HCT116 (cell line): ENCODE measurements around the gene NNT. TPM values are rescaled to one million over a fixed set of nuclear protein-coding genes. Genes with fewer than 3 reads are reported as not detected.

ENCODE experiments used
- ATAC-seq: fragments of 200-7000 bp; cut with Tn5 transposase; 2 replicates; pipeline ENCODE4 v1.9.1; 2020; ENCODE audit warnings: mild to moderate bottlenecking, moderate library complexity
- BruUV-seq: library from RNA; stranded (reverse); fragments of 400-500 nt; replicated peaks from 2 replicates; lab custom pipeline; 2021; lab: Mats Ljungman, UMichigan
- CTCF ChIA-PET: fragments of 300-600 bp; sonication (Branson Sonifier 250); formaldehyde crosslinking; loops from one replicate; lab custom pipeline; 2021; ENCODE audit warnings: antibody characterized with exemption; lab: Charles Lee
- POLR2A ChIA-PET: fragments of 300-600, 350-600 bp; sonication (Branson Sonifier 250); formaldehyde crosslinking; loops from one replicate; lab custom pipeline; 2021; ENCODE audit warnings: antibody characterized with exemption; lab: Charles Lee
- RAD21 ChIA-PET, 2 experiments: fragments of 300-600 bp; sonication (Branson Sonifier 250); formaldehyde crosslinking; loops; one replicate each; lab custom pipeline; 2023; ENCODE audit warnings: low total read pairs in 2 of 2; ENCODE audit not compliant: uncharacterized antibody in 2 of 2, unreplicated experiment in 2 of 2, low non-redundant PET in 1 of 2; lab: Charles Lee
- DNase-seq: peaks from one replicate; pipeline ENCODE4 v3.0.0-alpha.2; 2010; ENCODE audit warnings: low read depth, low spot score
- H2AFZ ChIP-seq: fragments of 200-600 bp; shearing (Covaris generic), sonication (generic); 2 replicates; pipeline ENCODE4 v1.6.1; 2017; ENCODE audit warnings: low read depth, mixed run types, mixed read lengths, antibody characterized with exemption, low read length; ENCODE audit not compliant: poor library complexity, severe bottlenecking
- H3K27ac ChIP-seq: 2 replicates; pipeline ENCODE4 v1.5.1; 2012; ENCODE audit warnings: low read depth, low read length
- H3K27me3 ChIP-seq: fragments of 200-600 bp; sonication (generic); 2 replicates; pipeline ENCODE4 v1.6.1; 2016; ENCODE audit warnings: mixed run types, low read length, mixed read lengths; ENCODE audit not compliant: insufficient read depth
- H3K36me3 ChIP-seq, 2 experiments: fragments of 200-500 bp in 1 of 2; fragments of 200-600 bp in 1 of 2; sonication (Bioruptor generic) in 1 of 2; sonication (generic) in 1 of 2; 2 replicates each; pipeline versions ENCODE4 v1.5.1 to v1.6.1; 2014 to 2016; ENCODE audit warnings: low read length in 2 of 2, inconsistent platforms in 1 of 2, mixed read lengths in 1 of 2, mixed run types in 1 of 2; ENCODE audit not compliant: insufficient read depth in 2 of 2, control insufficient read depth in 1 of 2
- H3K4me1 ChIP-seq, 2 experiments: fragments of 200-600 bp in 1 of 2; sonication (generic) in 1 of 2; 2 replicates each; pipeline versions ENCODE4 v1.5.1 to v1.6.1; 2012 to 2017; ENCODE audit warnings: low read length in 2 of 2, inconsistent platforms in 1 of 2, mild to moderate bottlenecking in 1 of 2, mixed read lengths in 1 of 2, mixed run types in 1 of 2, moderate library complexity in 1 of 2; ENCODE audit not compliant: insufficient read depth in 2 of 2, control insufficient read depth in 1 of 2
- H3K4me2 ChIP-seq: fragments of 200-600 bp; sonication (generic); 2 replicates; pipeline ENCODE4 v1.6.1; 2017; ENCODE audit warnings: mixed run types, low read length, mixed read lengths
- H3K4me3 ChIP-seq, 2 experiments: fragments of 200-600 bp in 1 of 2; sonication (generic) in 1 of 2; replicated peaks in 1 of 2; 2 replicates each; pipeline ENCODE4 v1.5.1; 2011 to 2016; ENCODE audit warnings: low read length in 2 of 2, control low read depth in 1 of 2, low read depth in 1 of 2, mild to moderate bottlenecking in 1 of 2, mixed read lengths in 1 of 2, mixed run types in 1 of 2
- H3K79me2 ChIP-seq: fragments of 200-600 bp; sonication (generic); 2 replicates; pipeline ENCODE4 v1.6.1; 2017; ENCODE audit warnings: mild to moderate bottlenecking, mixed run types, low read length, moderate library complexity, mixed read lengths; ENCODE audit not compliant: insufficient read depth
- H3K9ac ChIP-seq: fragments of 200-600 bp; sonication (generic); 2 replicates; pipeline ENCODE4 v1.6.1; 2016; ENCODE audit warnings: low read length, mixed read lengths
- H3K9me2 ChIP-seq: fragments of 200-600 bp; sonication (generic), shearing (Covaris generic); 2 replicates; pipeline ENCODE4 v1.6.1; 2017; ENCODE audit warnings: mixed run types, mild to moderate bottlenecking, moderate library complexity; ENCODE audit not compliant: insufficient read depth
- H3K9me3 ChIP-seq, 2 experiments: fragments of 200-500 bp in 1 of 2; fragments of 200-600 bp in 1 of 2; sonication (Bioruptor generic) in 1 of 2; sonication (generic) in 1 of 2; 2 replicates each; pipeline ENCODE4 v1.6.1; 2014 to 2017; ENCODE audit warnings: low read length in 2 of 2, mixed read lengths in 2 of 2, inconsistent platforms in 1 of 2, low read depth in 1 of 2, mild to moderate bottlenecking in 1 of 2, mixed run types in 1 of 2, moderate library complexity in 1 of 2; ENCODE audit not compliant: control insufficient read depth in 1 of 2, insufficient read depth in 1 of 2
- H4K20me1 ChIP-seq: fragments of 200-600 bp; sonication (generic), shearing (Covaris generic); 2 replicates; pipeline ENCODE4 v1.6.1; 2017; ENCODE audit warnings: mixed run types, mild to moderate bottlenecking, moderate library complexity; ENCODE audit not compliant: insufficient read depth
- RAD21 ChIP-seq: IDR thresholded peaks from 2 replicates; pipeline ENCODE4 v1.6.1; 2012; ENCODE audit warnings: low read depth, mild to moderate bottlenecking
- intact Hi-C: fragments of 100-400 bp; cut with micrococcal nuclease; formaldehyde crosslinking; loops from 2 replicates; pipeline ENCODE4 v1.10.0; 2022
- total RNA-seq: library from RNA; stranded (reverse); gene quantifications from one replicate; pipeline ENCODE4 v1.2.1, GENCODE V29; 2021; ENCODE audit not compliant: unreplicated experiment
- TF ChIP-seq, protein P1 (sequence below): IDR thresholded peaks from 2 replicates; pipeline ENCODE4 v1.6.1; 2011; ENCODE audit warnings: mild to moderate bottlenecking, low read length, moderate library complexity; ENCODE audit not compliant: insufficient replicate concordance; ENCODE audit errors: extremely low read depth
- TF ChIP-seq, protein P2 (sequence below), 3 experiments: fragments of 200-600 bp in 1 of 3; sonication (generic) in 1 of 3; IDR thresholded peaks in 2 of 3; conservative IDR thresholded peaks in 1 of 3; 2 replicates each; pipeline ENCODE4 v1.5.1; 2012 to 2017; ENCODE audit warnings: low read depth in 2 of 3, low read length in 2 of 3, antibody characterized with exemption in 1 of 3, borderline replicate concordance in 1 of 3, control low read depth in 1 of 3, mild to moderate bottlenecking in 1 of 3, mixed read lengths in 1 of 3, mixed run types in 1 of 3, moderate library complexity in 1 of 3; ENCODE audit not compliant: insufficient read depth in 1 of 3

Gene NNT
- total RNA-seq, 1 experiment from 2014 or later, result 0.32 TPM

GRCh38 chr5:43729846-43730478 lies 127.0 kb downstream of the NNT start:
- RAD21 ChIA-PET, result interaction anchor here in 1 of 2 experiments (1.2 kb wide), 1 partner anchor 602 kb away, joined by 4 read pairs; no protein-coding TSS in a partner anchor
- 0 out of 2 replicates have a peak, but pooled peaks have one; percentile 40 for ATAC-seq
- TF ChIP-seq, protein P1, sequence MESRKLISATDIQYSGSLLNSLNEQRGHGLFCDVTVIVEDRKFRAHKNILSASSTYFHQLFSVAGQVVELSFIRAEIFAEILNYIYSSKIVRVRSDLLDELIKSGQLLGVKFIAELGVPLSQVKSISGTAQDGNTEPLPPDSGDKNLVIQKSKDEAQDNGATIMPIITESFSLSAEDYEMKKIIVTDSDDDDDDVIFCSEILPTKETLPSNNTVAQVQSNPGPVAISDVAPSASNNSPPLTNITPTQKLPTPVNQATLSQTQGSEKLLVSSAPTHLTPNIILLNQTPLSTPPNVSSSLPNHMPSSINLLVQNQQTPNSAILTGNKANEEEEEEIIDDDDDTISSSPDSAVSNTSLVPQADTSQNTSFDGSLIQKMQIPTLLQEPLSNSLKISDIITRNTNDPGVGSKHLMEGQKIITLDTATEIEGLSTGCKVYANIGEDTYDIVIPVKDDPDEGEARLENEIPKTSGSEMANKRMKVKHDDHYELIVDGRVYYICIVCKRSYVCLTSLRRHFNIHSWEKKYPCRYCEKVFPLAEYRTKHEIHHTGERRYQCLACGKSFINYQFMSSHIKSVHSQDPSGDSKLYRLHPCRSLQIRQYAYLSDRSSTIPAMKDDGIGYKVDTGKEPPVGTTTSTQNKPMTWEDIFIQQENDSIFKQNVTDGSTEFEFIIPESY, result no peak
- TF ChIP-seq, protein P2, sequence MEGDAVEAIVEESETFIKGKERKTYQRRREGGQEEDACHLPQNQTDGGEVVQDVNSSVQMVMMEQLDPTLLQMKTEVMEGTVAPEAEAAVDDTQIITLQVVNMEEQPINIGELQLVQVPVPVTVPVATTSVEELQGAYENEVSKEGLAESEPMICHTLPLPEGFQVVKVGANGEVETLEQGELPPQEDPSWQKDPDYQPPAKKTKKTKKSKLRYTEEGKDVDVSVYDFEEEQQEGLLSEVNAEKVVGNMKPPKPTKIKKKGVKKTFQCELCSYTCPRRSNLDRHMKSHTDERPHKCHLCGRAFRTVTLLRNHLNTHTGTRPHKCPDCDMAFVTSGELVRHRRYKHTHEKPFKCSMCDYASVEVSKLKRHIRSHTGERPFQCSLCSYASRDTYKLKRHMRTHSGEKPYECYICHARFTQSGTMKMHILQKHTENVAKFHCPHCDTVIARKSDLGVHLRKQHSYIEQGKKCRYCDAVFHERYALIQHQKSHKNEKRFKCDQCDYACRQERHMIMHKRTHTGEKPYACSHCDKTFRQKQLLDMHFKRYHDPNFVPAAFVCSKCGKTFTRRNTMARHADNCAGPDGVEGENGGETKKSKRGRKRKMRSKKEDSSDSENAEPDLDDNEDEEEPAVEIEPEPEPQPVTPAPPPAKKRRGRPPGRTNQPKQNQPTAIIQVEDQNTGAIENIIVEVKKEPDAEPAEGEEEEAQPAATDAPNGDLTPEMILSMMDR (IDR thresholded peaks at IDR 0.05 in 2 of 3, conservative IDR thresholded peaks at IDR 0.05 in 1 of 3; ENCODE audit: borderline replicate concordance in 1 of 3, insufficient read depth in 1 of 3, low read depth in 2 of 3, low read length in 2 of 3), result peak in 2 of 3 experiments; percentile 29 to 66; a peak in 3 of 6 replicates
- peak; percentile 62 for TF ChIP-seq RAD21
- TF ChIP-seq, all 23 proteins: peak for 2
- intact Hi-C loops, result loop anchor here (1.0 kb wide), 2 partner anchors 602 to 1044 kb away; no protein-coding TSS in a partner anchor
- Histone ChIP-seq H4K20me1 (no peaks in the 10 kb centered on the region), H3K4me3 (no peak overlapping the region), H3K36me3 (no peaks in the 10 kb centered on the region), H3K9me2 (no peaks in the 10 kb centered on the region), H3K27ac (no peak overlapping the region), H3K4me2 (no peak overlapping the region), H2AFZ (peak overlapping the region; percentile 41), H3K27me3 (no peaks in the 10 kb centered on the region; the same call in 1 of the 2 replicates), H3K9ac (no peak overlapping the region), H3K79me2 (no peaks in the 10 kb centered on the region), H3K9me3 (no peaks in the 10 kb centered on the region), H3K4me1 (no peaks in the 10 kb centered on the region)
- no TSS peak for BruUV-seq
- peak; percentile 7 for DNase-seq
- ChIA-PET POLR2A (no interaction called here), CTCF (interaction anchor here (0.9 to 1.8 kb wide), 3 partner anchors 99 to 1044 kb away, joined by 3 to 27 read pairs (median 5); no protein-coding TSS in a partner anchor)
